GM18502 (cell line): ENCODE results near the gene C6orf163.

Source experiments
- ATAC-seq: cut with Tn5 transposase; IDR thresholded peaks from one replicate; pipeline ENCODE4 v1.9.1; 2021; ENCODE audit warnings: mild to moderate bottlenecking; ENCODE audit not compliant: unreplicated experiment, poor library complexity

C6orf163 gene

GRCh38 chr6:87407901-87408720 lies 63.5 kb downstream of the C6orf163 start, which contains the start of gene CFAP206:
CFAP206 (plus strand) TSS chr6:87407972; CDS start chr6:87409840, 1,868 bp downstream.
- peak; percentile 88 for ATAC-seq

- ATAC-seq, result no peak
Measured at GRCh38 chr6:87408721-87409155, 64.1 kb downstream of the C6orf163 start.
